HEK293T (cell line): ENCODE data around the gene LARGE2.

Source experiments
- BHLHE40 ChIP-seq: fragments of 450-650 bp; IDR thresholded peaks from 2 replicates; pipeline ENCODE4 v1.6.1; 2016; ENCODE audit warnings: mild to moderate bottlenecking, moderate library complexity, borderline replicate concordance
- CTBP1 ChIP-seq: fragments of 450-650 bp; IDR thresholded peaks from 2 replicates; pipeline ENCODE4 v1.6.1; 2016; ENCODE audit warnings: borderline replicate concordance
- FOXK2 ChIP-seq: fragments of 450-650 bp; IDR thresholded peaks from 2 replicates; pipeline ENCODE4 v1.6.1; 2016; ENCODE audit warnings: mild to moderate bottlenecking
- FOXM1 ChIP-seq: fragments of 450-650 bp; IDR thresholded peaks from 2 replicates; pipeline ENCODE4 v1.6.1; 2017; ENCODE audit warnings: mild to moderate bottlenecking, borderline replicate concordance
- HDGF ChIP-seq: fragments of 450-650 bp; IDR thresholded peaks from 2 replicates; pipeline ENCODE4 v1.6.1; 2017; ENCODE audit warnings: antibody characterized with exemption, borderline replicate concordance
- NFRKB ChIP-seq: fragments of 450-650 bp; IDR thresholded peaks from 2 replicates; pipeline ENCODE4 v1.6.1; 2016; ENCODE audit warnings: mild to moderate bottlenecking, moderate library complexity
- PKNOX1 ChIP-seq: fragments of 450-650 bp; IDR thresholded peaks from 2 replicates; pipeline ENCODE4 v1.6.1; 2016
- SP1 ChIP-seq: fragments of 450-650 bp; IDR thresholded peaks from 2 replicates; pipeline ENCODE4 v1.6.1; 2017
- TARDBP ChIP-seq: fragments of 450-650 bp; IDR thresholded peaks from 2 replicates; pipeline ENCODE4 v1.6.1; 2016

GRCh38 chr11:45968901-45969300 lies 46.4 kb downstream of the LARGE2 start:
- no peak for TF ChIP-seq HDGF
- TF ChIP-seq SP1: no peak
- TF ChIP-seq FOXM1: no peak
- no peak for TF ChIP-seq NFRKB
- no peak for TF ChIP-seq BHLHE40
- TF ChIP-seq TARDBP: no peak
- no peak for TF ChIP-seq FOXK2
- TF ChIP-seq PKNOX1: no peak
- no peak for TF ChIP-seq CTBP1
